ENCODE data around the gene ILDR1.

Gene ILDR1

GRCh38 chr3:121992601-121993560 lies 29.2 kb downstream of the ILDR1 start:
- DNase-seq: no peak

- no peak for DNase-seq
Observed at GRCh38 chr3:121989943-121990342, 32.1 kb downstream of the ILDR1 start.

GRCh38 chr3:121988146-121988545 lies 33.9 kb downstream of the ILDR1 start:
- no peak for DNase-seq

GRCh38 chr3:121985846-121986245 lies 36.2 kb downstream of the ILDR1 start:
- DNase-seq: no peak

- DNase-seq: no peak
Observed at GRCh38 chr3:121981473-121981872, 40.6 kb downstream of the ILDR1 start.

- no peak for DNase-seq
Observed at GRCh38 chr3:121980450-121980796, 41.6 kb downstream of the ILDR1 start.

- DNase-seq: no peak
Observed at GRCh38 chr3:121979734-121980449, 42.2 kb downstream of the ILDR1 start.

- DNase-seq: no peak
Observed at GRCh38 chr3:121979246-121979645, 42.8 kb downstream of the ILDR1 start.

- DNase-seq: no peak
Observed at GRCh38 chr3:121976727-121977126, 45.3 kb downstream of the ILDR1 start.

- no peak for DNase-seq
Observed at GRCh38 chr3:121975702-121976302, 46.2 kb downstream of the ILDR1 start.

GRCh38 chr3:121974601-121975111 lies 47.4 kb downstream of the ILDR1 start:
- DNase-seq: no peak

GRCh38 chr3:121970047-121970446 lies 52.0 kb downstream of the ILDR1 start:
- no peak for DNase-seq

- DNase-seq: no peak
Observed at GRCh38 chr3:121969631-121970030, 52.4 kb downstream of the ILDR1 start.

GRCh38 chr3:121963608-121964007 lies 58.4 kb downstream of the ILDR1 start:
- DNase-seq: no peak

GRCh38 chr3:121962443-121962842 lies 59.6 kb downstream of the ILDR1 start:
- no peak for DNase-seq

- no peak for DNase-seq
Observed at GRCh38 chr3:121961283-121961682, 60.8 kb downstream of the ILDR1 start.

GRCh38 chr3:121958801-121959200 lies 63.2 kb downstream of the ILDR1 start:
- no peak for DNase-seq

- DNase-seq: no peak
Observed at GRCh38 chr3:121957674-121958415, 64.2 kb downstream of the ILDR1 start.

GRCh38 chr3:121956363-121956762 lies 65.7 kb downstream of the ILDR1 start:
- no peak for DNase-seq

- no peak for DNase-seq
Observed at GRCh38 chr3:121951291-121951919, 70.6 kb downstream of the ILDR1 start.

- DNase-seq: no peak
Observed at GRCh38 chr3:121948641-121949040, 73.4 kb downstream of the ILDR1 start.

GRCh38 chr3:121943431-121943830 lies 78.6 kb downstream of the ILDR1 start:
- DNase-seq: no peak
